ENCODE measurements around the gene PEX10.
A peak's percentile ranks its signal among the peaks of the same experiment; 100 is the strongest.

The PEX10 gene

DNA sequence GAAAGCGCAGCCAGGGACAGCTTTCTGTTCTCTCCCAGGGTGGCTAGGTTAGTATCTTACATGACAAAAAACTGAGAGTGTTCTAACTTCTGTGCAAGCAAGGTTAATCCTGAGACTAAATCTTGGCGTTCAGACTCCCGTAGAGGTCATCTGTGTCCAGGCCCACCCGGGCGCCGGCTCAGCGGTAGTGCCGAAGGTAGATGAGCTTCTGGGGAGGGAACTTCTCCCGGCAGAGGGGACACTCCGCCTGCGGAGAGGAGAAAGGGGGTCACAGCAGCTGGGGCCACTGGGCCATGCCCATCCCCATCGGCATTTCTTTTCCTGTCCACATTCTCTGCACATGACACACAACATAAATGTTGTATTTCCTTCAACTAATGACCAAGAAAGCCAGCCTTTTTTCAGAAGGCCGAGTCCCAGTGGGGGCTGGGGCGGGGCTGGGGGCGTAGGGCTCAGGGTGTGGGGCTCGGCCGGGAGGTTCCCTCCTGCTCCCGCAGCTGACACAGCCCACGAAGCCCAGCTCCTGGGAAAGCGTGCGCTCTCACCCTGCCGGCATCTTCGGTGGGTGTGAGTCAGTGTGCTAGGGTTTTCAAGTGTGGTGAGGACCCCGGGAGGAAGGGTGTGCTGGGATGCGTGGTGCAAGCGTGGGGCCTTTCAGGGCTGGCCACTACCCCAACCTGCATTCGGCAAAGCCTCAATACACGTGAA, 6.6 kb downstream of the PEX10 start:
- peak; percentile 50 for DNase-seq (ENCODE audit: low read depth, low spot score)

GRCh38 chr1:2404890-2405511, 7.4 kb downstream of the PEX10 start:
- DNase-seq (ENCODE audit: low read depth, low spot score) = no peak

DNA sequence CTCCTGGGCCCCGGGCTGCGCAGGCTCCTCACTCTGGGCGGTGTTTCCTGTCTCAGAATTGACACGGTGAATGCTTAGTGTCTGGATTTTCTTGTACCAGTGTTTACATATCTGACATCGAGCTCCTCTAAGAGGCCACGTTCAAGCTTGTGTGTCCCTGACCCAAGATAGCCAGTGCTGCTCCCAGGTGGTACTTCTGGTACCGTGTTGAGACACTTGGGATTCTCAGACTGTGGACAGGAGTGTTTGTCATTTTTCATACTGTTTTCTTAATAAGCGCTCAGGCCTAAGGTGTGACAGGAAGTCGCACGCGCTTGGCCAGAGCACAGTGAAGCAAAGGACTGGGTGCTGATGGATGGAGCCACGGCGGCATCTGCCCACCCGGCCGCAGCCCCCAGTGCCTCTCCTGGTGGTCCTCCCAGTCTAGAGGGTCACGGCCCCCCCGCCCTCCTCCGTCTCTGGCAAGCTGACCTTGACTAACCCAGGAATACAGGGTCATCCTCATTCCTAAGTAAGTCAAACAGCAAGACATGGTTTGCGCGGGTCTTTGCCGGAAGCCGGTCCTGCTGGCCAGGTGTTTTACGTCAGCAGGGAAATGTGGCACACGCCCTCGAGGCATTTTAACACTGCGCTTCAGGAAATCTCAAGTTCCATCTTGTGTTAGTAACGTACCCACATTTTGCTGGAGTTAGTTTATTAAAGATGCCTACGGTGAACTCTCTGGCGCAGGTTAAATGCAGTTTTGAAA, 8.0 kb downstream of the PEX10 start:
- DNase-seq (ENCODE audit: low read depth, low spot score) = no peak

DNA sequence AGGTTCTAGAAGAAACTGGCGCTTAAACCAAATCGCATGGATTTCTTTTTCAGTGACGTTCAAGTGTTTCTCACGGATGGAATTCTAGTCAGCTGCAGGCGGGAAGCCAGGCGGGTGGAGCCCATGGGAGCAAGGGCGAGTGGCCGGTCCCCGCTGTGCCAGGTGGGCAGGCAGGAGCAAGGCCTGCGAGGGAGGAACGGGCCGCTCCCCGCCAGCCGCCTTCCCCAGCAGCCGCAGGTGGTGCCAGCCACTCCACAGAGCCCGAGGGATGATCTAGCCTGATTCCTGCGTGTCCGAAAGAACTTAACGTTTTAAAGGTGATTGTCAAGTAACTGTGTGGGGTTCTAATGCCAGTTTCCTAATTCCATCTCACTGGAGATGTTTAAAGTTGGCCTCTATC, 9.1 kb downstream of the PEX10 start:
- DNase-seq (ENCODE audit: low read depth, low spot score) = no peak

DNA sequence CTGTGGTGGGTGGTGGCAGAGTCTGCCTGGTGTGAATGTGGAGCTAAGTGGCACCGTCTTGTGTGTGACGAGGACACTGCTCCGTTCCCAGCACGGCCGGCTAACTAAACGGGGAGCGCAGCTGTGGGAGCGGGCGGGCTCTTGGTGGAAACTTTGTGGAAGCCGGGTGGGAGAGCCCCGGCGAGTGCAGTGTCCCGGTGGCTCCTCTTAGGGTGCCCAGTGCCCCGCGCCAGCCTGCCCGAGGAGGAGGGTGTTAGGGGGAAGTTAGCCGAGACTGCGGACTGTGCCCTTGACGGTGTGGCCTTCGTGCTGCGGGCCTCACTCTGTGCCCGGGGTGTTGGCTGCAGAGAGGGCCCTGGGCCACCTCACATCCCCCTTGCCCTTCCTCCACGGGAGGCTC, 9.9 kb downstream of the PEX10 start:
- DNase-seq (ENCODE audit: low read depth, low spot score) = no peak

DNA sequence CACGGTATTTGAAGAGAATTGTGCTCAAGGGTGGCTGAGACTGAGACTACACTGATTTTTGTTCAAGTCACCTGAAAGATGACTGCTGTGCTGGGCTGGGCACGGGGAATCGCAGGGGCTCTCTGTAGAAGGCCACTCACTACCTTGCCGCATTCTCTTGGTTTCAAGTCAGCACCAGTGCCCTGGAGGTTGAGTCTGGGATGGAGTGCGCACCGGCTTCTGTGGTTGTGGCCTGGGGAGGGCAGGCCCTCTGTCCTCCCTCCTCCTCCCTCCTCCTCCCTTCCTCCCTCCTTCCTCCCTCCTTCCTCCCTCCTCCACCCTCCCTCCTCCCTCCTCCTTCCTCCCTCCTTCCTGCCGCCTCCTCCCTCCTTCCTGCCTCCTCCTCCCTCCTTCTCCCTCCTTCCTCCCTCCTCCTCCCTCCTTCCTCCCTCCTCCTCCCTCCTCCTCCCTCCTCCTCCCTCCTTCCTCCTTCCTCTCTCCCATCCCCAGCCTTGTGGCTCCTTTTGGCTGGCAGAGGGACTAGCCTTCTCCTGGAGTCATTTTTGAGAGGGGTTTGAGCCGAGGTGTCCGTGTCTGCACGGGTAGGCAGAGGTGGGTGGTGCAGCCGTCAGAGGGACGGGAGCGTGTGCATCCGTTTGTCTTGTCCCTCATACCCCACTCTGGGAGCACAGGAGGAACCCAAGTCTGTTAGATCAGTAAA, 11.3 kb downstream of the PEX10 start:
- DNase-seq (ENCODE audit: low read depth, low spot score) = no peak

DNA sequence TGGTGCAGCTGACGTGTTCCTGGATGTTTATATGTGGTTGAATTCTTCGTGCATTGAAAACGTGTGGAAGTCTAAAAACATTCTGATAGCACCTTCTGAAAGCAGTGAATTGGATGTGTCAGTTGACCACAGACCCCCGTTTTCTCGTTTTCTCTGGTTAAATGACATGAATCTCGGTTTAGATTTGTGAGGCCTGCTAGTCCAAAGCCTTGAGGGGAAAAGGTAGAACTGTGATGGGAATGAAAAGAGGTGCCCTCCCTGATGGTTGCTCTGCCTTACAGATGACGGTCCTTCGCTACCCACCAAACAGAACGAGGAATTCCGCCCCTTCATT, 11.8 kb downstream of the PEX10 start:
- DNase-seq (ENCODE audit: low read depth, low spot score) = peak; percentile 46

DNA sequence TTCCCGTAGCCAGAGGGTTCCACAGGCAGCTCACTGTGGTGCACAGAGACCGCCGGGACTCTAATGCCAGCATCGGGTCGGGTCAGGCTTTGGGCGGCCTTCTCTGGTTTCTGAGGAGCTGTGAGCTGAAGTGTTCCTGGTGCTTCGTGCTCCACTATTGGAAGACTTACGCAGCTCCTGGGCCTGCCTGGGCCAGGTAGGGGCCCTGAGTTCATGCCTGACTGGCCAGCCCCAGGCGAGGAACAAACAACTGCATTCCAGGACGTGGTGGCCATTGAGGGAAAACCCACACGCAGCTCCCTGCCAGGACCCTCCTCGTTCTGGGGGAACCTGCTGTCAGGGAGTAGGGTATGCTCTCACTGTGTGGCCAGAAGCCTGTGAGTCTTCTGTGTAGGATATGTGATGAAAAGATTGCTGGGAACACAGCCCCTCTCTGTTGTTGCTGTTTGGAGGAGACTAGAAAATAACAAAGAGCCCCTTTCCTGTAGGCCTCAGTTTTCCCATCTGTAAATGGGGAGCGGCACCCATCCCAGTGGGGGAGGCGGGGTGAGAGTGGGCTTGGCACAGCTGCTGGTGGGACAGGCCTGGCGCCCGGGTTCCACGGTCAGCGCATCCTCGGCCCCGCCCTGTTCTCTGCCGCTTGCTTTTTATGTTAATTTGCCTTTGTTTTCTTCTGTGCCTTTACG, 12.3 kb downstream of the PEX10 start:
- no peak for DNase-seq (ENCODE audit: low read depth, low spot score)

DNA sequence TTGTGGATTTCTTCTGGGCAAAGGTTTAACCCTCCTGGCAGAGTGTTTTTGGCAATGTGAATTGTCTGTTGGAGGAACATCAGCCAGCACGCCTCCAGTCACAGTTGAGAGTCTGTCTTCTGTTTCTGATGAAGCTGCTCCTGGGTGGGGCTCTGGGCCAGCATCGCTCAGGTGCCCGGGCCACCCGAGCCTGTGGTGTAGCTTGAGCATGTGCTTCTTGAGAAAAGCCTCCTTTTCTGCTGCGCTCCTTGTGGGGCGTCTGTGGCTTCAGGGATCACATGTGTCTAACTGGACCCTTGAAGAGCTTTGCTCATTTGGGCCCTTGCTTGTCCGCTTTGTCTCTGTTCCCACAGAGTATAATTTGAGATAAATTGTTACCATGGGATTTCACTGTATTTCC, 13.5 kb downstream of the PEX10 start:
- no peak for DNase-seq (ENCODE audit: low read depth, low spot score)

- DNase-seq (ENCODE audit: low read depth, low spot score) = no peak
These were observed 15.2 kb downstream of the PEX10 start for GRCh38 chr1:2397007-2397679.

DNA sequence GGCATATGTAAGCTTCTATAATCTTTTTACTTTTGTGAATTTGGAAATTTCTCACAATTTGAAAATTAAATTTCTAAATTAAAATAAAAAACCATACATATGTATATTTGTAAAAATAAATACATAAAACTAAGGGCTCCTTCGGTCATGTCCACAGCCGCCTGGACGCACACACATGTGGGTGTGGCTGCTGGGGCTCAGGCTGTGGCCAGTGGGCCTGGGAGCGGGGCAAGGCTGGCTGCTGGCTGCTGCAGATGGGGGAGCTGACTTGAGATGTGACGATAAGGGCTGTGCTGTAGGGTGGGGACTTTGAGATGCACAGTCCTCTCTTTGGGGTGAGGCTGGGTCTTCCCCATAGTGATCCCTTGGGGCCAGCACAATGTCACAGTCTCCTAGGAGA, 15.9 kb downstream of the PEX10 start:
- DNase-seq (ENCODE audit: low read depth, low spot score) = no peak

GRCh38 chr1:2396059-2396458, 16.3 kb downstream of the PEX10 start:
- DNase-seq (ENCODE audit: low read depth, low spot score) = no peak

DNA sequence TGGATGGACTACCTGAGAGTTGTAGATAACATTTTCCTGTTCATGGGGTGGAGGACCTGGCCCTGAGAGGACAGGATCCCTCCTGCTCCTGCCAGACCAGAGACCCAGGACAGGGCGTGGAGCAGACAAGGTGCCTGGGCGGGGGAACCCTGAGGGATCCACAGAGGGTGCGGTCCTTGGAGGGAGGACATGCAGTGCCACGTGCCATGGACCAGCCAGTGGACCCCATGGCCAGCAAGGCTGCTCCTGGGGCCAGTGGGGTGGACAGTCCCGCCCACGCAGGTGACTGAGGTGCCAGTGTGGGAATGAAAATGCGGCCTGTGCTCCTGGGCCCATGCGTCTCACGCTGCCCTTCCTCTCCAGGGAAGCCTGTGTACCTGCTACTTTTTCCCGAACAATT, 17.1 kb downstream of the PEX10 start:
- no peak for DNase-seq (ENCODE audit: low read depth, low spot score)

GRCh38 chr1:2394761-2395160, 17.6 kb downstream of the PEX10 start:
- no peak for DNase-seq (ENCODE audit: low read depth, low spot score)

DNA sequence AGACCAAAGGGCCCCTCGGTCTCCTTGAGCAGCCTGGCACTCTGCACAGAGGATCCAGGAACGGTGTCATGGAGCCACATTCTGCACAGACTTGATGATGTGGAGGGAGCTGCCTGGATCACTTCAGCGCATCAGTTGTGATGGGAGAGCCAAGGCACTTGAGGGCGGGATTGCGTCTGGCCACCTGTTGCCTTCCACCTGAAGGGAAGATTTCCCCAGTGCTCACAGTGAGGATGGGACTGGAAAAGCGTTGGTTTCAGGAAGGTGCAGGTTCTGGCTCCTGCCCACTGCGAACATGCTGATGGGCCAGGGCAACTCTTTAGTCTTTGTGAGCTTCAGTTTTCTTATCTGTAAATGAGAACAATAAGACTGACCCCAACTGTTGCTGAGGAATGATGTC, 18.1 kb downstream of the PEX10 start:
- DNase-seq (ENCODE audit: low read depth, low spot score) = no peak

DNA sequence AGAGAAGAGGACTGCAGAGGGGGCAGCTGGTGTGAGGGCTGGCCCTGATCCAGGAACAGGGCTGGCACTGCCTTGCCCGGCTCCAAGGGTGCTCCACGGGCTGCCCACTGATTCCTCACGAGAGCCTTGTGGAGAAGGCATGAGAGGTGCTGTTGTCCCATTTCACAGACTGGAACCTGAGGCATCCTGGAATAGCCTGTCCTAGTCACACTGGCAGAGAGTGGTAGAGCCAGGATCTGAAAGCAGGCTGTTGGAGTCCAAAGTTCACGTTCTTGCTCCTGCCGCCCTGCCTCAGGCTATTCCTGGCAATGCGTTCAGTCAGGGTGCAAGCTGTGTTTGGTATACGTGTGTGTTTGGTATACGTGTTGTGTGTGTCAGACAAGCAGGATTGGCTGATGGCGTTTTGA, 18.9 kb downstream of the PEX10 start:
- DNase-seq (ENCODE audit: low read depth, low spot score) = no peak

- no peak for DNase-seq (ENCODE audit: low read depth, low spot score)
These were observed 19.7 kb downstream of the PEX10 start for GRCh38 chr1:2392686-2393085.

DNA sequence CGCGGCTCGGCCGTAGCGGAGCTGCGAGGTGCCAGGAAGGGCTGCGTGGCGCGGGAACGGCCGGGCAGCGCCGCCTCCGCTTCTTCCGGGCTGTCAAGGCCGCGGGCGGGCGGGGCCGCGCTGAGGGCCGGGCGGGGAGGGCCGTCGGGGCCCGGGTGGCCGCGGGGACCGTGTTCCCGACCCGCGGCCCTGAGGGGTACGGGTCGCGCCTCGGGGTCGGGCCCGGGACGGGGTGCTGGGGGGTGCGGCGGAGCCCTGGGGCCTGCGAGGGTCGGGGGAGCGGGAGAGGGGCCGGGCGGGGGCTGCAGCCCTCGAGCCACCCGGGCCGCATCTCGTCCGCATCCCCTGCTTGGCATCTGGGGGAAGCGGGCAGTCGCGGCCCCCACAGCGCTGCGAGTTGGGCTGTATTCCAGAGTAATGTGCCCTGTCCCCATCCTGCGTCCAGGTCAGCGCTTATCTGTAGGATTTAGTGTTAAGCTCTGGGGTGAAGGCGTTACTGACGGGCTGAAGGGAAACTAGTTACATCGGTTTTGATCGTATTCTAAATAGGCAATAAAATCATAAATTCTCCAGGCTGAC, 20.3 kb downstream of the PEX10 start:
- DNase-seq (ENCODE audit: low read depth, low spot score) = no peak

- peak; percentile 100 for DNase-seq (ENCODE audit: low read depth, low spot score)
These were observed 21.1 kb downstream of the PEX10 start, which contains the start of the genes MORN1 and RER1 for GRCh38 chr1:2391041-2391930. Gene MORN1, minus strand, starts transcription at chr1:2391554. Its CDS starts 21 bp downstream, at chr1:2391533. Gene RER1, plus strand, starts transcription at chr1:2391841. Its CDS starts 3,950 bp downstream, at chr1:2395791.

DNA sequence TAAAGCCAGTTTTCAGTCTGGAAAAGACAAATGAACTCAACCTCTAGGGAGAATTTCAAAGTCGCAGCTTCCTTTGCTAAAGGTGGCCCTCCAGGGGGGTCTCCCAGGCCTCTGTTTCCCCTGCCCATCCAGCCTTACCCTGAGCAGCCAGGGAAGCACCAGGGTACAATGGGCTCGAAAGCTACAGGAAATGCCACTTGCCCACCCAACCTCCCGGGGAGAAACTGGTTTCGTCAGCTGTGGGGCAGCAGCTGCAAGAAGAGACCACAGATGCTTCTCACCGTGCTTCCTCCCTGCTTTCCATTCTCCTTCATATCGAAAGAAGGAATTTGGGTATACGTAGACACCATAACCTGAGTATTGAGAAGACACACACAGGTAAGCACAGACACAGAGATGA, 22.7 kb downstream of the PEX10 start:
- DNase-seq (ENCODE audit: low read depth, low spot score) = no peak
